NCI-H1694 treated with DMSO at 0.1 percent for 48 hours (cell line): Measurements from ENCODE around the gene CCSAP.
"Not testable (repeated sequence)": the region's sequence is repeated elsewhere in the genome, so short reads cannot be mapped to it uniquely, and the experiment has no call there.

Experiments
- DNase-seq: peaks from one replicate; lab custom pipeline; 2025; lab: John Stamatoyannopoulos, UW

The CCSAP gene

DNA sequence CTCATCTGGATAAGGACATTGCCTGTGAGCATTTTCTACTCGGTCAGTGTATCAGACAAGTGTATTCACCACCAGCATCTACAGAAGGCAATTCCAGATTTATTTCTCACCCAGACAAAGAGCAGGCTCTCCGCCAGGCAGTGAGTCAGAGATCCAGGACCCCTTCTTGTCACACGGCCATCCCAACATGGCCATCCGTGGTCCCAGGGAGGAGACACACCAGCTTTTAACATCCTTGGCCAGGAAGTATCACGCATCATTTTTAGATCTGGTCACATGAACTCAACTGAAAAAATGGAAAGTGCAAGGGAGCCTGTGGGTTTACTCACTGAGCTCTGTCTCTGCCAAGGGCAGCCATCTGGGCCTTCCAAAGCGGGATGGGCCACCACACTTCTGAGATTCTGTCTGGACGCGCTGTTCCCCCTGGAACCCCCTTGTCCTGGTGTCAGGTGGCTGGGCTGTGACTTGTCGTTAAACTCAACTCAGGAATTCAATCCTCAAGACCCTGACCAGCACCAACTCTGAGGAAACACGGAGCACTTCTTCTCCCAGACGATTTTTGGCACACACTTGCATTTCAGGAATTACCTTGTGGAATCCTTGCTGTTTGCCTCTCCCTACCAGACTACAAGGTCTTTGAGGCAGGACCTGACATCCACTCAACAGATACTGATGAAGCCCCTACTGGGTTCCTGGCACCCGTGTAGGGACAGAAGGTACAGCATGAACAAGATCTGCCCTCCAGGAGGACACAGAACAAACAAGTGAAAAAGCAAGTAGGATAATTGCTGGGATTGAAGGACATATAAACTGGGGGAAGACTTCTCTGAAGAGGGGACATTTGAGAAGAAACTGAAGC lies 21.6 kb upstream of the CCSAP start:
- peak; percentile 68 for DNase-seq

DNA sequence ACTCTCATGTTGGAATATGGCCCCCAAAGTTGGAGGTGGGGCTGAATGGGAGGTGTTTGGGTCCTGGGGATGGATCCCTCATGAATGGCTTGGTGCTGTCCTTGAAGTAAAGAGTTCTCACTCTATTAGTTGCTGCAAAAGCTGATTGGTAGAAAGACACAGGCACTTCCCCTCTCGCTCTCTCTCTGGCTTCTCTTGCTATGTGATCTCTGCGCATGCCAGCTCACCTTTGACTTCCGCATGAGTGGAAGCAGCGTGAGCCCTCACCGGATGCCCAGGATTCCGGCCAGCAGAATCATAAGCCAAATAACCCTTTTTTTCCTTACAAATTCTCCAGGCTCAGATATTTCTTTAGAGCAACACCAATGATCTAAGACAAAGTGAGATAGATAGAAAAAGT lies 20.9 kb upstream of the CCSAP start:
- no peak for DNase-seq

DNA sequence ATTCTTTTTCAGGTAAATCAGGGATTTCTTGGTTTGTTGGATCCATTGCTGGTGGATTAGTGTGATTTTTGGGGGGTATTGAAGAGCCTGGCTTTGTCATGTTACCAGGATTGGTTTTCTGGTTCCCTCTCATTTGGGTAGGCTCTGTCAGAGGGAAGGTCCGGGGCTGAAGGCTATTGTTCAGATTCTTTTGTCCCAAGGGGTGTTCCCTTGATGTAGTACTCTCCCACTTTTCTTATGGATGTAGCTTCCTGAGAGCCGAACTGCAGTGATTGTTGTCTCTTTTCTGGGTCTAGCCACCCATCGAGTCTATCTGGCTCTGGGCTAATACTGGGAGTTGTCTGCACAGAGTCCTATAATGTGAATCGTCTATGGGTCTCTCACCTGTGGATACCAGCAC lies 17.6 kb upstream of the CCSAP start:
- no peak for DNase-seq

DNA sequence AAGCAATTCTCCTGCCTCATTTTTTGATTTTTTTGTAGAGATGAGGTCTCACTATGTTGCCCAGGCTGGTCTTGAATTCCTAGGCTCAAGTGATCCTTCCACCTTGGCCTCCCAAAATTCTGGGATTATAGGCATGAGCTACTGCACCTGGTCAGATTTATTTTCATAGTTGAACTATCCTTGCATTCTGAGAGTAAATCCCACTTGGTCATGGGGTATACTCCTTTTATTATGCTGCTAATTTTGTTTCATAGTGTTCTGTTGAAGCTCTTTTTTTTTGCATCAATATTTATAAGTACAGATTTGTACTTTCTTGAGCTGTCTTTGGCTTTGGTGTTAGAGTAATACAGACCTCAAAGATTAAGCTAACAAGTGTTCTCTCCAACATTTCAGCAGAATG lies 12.8 kb upstream of the CCSAP start:
- DNase-seq: no peak

DNA sequence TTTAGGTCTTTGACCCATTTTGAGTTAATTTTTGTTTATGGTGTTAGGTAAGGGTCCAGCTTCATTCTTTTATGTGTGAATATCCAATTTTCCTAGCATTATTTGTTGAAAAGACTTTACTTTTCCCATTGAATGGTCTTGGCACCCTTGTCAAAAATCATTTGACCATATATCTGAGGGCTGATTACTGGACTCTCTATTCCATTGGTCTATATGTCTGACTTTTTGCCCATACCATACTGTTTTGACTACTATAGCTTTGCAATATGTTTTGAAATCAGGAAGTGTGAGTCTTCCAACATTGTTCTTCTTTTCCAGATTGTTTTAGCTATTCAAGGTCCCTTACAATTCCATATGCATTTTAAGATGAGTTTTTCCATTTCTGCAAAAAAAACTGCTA lies 11.4 kb upstream of the CCSAP start:
- DNase-seq: no peak

DNA sequence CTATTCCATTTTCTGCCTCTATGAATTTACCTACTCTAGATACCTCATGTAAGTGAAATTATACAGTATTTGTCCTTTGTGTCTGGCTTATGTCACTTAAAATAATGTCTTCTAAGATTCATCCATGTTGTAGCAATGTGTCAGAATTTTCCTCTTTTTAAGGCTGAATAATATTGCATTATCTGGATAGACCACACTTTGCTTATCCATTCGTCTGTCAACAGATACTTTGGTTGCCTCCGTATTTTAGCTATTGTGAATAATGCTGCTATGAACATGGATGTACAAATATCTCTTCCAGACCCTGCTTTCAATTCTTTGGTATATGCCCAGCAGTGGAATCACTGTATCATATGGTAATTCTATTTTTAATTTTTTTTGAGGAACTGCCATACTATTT lies 10.1 kb upstream of the CCSAP start:
- no peak for DNase-seq

DNA sequence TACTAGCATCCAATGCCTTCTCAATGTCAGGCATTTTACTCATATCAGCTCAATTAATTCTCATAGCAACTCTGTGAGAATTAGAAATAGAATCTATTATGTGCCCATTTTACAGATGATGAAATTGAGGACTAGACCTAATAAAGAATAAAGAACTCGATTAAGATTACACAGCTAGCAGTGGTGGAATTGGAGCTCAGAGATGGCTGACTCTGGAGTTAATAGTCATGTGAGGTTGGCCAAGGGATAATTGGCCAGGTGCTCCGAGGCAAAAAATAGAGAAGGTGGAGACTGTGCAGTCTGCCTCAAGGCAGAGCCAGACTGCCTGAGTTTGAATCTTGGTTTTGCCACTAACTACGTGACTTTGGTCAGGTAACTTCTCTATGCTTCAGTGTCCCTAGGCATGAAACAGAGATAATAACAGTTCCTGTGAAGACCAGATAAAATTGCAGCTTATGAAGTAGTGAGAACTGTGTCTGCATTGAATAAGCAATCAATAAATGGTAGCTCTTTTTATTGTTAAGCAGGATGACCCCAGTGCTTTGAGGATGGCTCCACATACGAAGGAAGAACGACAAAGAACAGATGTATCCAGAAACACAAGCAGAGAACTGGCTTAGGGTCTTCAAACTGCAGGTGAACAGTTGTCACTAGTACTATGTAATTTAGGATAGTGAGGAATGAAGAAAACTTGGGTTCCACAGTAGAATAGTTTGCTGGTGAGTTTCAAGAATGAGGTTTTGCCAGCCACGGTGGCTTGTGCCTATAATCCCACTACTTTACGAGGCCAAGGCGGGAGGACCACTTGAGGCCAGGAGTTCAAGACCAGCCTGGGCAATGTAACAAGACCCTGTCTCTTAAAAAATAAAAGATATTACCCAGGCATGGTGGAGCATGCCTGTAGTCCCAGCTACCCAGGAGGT lies 6.9 kb upstream of the CCSAP start:
- DNase-seq: no peak

DNA sequence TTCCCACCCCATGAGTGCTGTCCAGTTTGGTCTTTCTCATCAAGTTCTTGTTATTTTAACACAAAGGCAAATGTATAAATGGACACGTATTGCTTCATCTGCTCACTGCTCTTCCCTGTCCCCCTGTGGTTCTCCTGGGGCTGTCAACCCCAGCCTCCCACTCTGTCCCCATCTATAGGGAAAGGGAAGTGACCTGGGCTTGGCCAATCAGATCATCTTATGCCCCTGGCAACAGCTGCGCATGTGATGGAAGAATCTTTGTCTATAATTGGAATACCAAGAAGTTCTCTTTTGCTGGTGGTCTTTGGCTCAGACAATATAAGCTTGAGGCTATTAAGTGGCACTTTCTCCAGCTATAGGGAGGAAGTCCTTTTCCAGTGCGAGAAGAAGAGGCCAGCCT lies 4.7 kb upstream of the CCSAP start:
- no peak for DNase-seq

DNA sequence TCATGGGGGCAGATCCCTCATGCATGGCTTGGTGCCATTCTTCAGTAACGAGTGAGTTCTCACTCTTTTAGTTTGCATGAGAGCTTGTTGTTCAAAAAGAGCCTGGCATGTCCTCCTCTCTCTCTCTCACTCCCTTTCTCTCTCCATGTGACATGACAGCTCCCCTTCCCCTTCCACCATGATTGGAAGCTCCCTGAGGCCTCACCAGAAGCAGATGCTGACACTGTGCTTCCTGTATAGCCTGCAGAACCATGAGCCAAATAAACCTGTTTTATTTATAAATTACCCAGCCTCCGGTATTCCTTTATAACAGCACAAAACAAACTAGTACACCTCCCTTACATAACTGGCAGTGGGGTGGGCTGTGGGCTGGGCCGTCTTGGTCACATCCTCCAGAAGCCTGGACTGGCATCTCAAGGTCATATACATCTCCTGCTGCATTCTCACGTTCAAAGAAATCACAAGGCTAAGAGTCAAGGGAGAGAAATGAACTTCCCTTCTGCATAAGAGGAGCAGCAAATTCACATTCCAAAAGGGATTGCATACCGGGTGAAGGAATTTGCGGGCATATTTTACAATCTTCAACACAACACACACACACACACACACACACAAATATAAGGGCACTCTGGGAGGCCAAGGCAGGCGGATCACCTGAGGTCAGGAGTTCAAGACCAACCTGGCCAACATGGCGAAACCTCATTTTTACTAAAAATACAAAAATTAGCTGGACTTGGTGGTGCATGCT lies 2.3 kb upstream of the CCSAP start:
- no peak for DNase-seq

DNA sequence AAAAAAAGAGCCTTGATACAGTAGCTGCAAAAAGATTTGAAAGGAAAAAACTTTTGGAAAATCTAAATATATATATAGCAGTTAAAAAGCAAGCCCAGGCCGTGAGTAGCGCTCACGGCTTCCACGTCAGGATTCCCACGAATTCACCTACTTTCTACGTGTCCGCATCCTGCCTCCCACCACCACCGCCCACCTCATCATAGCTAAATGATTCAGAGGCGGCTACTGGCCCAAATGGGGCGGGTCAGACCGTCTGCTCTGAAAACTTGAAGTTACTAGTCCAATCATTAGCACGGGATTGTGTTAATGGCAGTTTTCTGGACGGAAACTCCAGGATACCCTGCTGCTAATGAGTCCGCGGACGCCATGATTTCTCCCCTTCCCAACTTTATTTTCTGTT lies 1.3 kb upstream of the CCSAP start:
- no peak for DNase-seq

DNA sequence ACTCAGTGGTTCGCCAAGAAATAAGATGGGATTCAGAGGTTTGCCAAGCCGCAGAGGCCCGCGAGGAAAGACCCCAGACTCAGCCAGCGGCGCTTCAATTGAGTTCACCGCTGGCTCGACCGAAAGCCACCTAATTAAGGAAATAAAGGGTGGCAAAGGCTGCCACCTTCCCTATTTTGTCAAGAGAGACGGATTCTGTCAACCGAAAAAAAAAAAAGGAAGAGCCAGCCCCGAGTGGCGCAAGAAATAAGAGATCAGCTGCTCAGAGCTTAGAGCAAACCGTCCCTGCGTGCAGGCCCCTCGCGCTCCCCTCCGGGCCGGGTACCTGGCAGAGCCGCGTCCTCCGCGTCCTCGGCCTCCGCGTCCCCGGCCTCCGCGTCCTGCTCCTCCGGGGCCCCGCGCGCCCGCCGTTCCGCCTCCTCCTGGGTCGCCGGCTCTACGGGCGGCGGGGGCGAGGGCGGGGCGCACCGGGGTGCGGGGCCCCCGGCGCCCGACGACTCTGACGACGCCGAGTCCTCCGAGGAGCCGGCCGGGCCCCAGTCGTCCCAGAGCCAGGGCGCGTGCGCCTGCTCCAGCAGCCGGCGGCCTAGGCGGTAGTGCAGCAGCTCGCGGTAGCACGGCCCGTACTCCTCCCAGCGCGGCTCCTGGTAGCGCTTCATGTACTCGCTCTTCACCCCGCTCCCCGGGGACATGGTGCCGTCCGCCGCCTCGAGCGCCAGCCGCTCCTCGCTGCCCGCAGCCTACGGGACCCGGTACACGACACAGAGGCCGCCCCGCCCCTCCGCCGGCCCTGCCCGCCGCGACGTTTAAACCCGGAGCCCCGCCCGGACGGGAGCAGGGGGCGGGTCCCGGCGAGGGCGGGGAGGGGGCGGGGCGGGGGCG lies 832 bp downstream of the CCSAP start:
- peak; percentile 86 for DNase-seq

DNA sequence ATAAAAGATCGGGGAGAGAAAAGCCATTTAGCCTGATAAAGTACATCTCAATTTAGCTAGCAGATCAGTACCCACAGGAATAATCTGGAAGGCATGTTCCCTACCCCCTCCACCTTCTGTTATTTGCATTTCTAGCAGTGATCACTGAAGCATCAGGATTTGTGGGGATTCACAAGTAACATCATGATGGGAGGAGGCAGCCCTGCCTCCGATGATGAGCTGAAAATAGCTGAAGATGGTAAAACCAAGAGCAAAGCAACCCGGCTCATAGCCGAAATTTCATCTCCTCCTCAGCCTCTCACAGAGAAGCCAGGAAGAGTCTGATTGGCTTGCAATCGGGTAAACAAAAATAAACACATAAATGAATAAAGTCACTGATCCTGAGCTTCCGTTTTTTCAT lies 2.4 kb downstream of the CCSAP start:
- DNase-seq: peak; percentile 61

DNA sequence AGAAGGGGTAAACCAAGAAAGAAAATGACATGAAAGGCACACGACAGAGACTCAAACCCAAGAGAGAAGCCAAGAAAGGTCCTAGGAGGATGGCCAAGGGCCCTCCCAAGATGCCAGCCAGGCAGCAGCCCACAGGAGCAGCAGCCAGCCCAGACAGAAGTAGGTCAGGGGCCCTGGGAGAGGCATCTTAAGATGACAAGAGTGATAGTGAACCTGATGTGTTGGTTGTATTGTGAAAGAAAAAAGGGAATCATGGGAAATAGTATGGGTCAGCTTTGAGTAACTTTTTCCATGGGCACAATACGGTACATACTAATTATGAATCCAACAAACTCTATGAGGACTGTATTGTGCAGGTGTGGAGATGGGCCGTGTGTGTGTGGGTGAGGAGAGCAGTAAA lies 3.3 kb downstream of the CCSAP start:
- DNase-seq: no peak

DNA sequence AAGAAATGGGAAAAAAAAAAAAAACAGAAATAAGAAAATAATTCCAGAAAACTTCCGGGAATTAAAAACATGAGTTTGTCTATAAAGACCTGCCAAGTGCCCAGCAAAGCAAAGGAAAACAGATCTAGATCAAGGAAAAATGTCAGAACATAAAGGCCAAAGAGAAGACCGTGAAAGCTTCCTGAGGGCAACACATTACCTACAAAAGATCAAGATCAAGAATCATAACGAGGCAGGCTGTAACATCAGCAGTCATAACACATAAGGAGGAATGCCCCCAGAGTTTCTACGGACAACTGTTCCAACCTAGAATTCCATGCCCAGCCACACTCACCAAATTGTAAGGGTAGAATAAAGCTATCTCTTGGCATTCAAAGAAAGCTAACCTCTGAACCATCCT lies 3.8 kb downstream of the CCSAP start:
- DNase-seq: no peak

DNA sequence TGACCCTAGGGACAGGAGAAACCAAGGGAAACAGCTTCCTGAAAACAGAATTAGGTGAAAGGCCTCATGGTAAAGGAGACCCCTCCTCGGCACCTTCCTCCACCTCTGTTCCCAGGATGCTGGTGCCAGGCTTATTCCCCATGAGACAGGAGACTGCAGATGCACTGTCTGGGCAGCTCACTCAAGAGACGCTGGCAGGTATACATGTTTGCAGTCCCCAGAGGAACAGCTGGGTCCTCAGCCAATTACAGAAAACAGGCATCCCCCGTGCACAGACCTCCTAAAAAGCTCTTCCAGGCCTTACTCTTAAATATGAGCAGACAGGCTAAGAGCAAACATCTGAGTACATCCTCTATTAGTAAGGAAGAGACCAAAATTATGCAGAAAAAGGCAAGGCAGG lies 6.5 kb downstream of the CCSAP start:
- peak; percentile 64 for DNase-seq

DNA sequence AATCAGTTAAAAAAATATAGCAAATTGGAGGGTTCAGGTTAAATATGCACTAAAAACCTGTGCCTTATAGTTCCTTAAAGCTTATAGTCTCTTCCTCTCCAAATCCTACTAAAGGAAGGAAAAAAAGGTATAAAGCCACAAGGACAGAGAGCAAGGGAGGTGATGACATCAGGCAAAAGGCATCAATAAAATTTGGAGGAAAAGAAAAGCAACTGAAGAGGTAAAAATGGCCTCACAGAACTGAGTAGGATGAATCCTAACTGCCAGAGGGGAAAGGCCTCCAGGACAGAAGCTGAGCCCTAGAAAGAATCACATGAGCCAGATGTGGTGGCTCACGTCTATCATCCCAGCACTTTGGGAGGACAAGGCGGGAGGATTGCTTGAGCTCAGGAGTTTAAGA lies 8.1 kb downstream of the CCSAP start:
- no peak for DNase-seq

DNA sequence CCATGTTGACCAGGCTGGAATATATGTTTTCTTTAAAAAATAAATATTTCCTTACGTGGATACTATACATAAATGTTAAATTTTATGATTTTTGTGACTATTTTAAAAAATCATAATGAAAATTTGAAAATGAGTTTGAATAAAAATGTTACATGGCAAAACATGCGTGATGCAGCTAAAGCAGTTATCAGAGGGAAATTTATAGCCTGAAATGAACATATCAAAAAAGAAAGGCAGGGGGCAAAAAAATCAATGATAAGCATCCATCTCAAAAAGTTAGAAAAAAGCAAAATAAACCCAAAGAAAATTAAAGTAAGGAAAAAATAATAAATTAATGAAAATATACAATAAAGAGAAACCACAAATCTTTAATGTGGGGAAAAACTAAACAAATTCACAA lies 8.6 kb downstream of the CCSAP start:
- DNase-seq: no peak

DNA sequence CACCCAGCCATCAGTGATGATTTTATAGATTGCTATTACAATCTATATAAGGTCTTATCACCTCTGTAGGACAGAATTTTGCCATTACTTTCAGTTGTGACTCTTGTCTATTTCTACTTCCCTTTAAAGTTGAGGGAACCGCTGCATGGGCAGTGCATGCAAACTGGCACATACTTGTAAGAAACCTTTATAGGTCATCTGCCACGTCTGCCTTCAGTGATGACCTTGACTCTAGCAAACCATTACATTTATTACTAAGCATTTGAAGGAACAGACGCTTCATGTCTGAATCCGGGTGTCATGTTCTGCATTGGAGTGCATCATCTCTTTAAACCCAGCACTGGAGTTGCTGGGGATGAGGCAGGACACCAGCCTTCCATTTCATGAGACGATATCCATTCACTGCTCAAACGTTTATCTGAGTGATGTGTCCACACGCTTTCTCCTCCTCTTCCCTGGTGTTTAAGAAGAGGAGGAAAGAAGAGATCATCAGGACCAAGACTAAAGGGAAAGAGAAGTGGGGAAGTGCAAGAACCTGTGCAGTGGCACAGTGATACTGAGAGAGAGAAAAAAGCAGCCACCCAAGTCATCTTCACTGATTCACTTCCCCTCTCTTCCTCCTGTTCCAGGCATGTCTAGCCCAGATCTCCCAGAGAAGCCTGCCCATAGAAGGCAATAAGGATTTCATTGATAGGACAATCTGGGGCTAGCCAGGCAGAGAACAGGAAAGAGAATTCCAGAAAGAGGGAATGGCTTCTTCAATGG lies 14.1 kb downstream of the CCSAP start:
- DNase-seq: no peak

DNA sequence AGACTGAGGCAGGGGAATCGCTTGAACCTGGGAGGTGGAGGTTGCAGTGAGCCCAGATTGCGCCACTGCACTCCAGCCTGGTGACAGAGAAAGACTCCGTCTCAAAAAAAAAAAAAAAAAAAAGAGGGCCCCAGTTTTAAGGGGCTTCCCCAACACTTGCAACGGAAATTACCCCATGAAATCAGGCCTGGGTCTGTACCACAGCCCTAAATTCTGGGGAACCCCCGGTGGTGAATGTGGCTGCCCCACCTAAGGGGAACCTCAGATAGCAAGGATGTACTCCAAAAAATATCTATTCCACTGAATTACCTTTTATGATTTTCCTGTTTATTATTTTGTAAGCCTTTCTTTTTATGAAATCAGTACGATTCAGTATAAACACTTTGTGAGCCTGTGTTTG lies 15.1 kb downstream of the CCSAP start:
- DNase-seq: not testable (repeated sequence)

DNA sequence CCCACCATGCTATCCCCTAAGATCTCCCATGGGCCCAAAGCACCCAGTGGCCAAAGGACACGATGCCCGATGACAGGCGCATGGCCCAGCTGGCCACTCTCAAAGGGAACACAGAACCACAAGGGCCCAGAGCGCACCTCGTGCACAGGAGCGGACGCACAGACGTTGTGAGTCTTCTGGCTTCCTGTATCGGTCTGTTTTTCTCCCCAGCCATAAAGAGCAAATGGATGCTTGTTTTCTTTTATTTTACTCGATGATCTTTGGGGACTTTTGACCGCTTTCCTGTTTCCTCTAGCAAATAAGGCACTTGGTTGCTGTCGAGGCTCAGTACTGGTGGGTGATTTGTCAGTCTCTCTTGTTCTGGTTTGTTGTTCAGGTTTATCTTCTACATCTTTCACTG lies 16.2 kb downstream of the CCSAP start:
- DNase-seq: no peak
